Activated CD4-positive, alpha-beta T cell treated with anti-CD3 and anti-CD28 coated beads, Interleukin-2, amount 50 U/mL, for 1 hour (primary cell): ENCODE data around the gene ADGRF4.

Experiments used
- DNase-seq: peaks from one replicate; pipeline ENCODE4 v3.0.0-alpha.2; 2020

The ADGRF4 gene, protein sequence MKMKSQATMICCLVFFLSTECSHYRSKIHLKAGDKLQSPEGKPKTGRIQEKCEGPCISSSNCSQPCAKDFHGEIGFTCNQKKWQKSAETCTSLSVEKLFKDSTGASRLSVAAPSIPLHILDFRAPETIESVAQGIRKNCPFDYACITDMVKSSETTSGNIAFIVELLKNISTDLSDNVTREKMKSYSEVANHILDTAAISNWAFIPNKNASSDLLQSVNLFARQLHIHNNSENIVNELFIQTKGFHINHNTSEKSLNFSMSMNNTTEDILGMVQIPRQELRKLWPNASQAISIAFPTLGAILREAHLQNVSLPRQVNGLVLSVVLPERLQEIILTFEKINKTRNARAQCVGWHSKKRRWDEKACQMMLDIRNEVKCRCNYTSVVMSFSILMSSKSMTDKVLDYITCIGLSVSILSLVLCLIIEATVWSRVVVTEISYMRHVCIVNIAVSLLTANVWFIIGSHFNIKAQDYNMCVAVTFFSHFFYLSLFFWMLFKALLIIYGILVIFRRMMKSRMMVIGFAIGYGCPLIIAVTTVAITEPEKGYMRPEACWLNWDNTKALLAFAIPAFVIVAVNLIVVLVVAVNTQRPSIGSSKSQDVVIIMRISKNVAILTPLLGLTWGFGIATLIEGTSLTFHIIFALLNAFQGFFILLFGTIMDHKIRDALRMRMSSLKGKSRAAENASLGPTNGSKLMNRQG

DNA sequence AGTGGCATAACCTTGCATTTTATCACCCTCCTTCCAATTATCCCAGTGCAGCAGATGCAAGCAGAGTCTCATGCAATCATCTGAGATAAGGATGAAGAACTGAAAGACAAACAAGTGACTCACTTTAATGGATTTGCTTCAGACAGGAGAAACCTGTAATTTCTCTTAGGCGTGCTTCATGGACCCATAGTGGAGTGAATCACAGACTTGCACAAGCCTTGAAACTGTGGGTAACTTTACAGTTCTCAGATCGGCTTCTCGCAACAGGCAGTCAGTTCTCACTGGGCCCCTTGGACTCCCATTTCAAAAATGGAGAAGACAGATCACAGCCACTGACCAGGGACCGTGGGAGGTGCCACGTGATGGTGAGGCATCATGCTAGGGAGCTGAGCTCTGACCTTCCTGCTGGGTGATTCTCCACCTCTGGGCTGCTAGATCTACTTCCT, at the start of gene ADGRF4:
ADGRF4 (plus strand) TSS at position 239 of the 446 bp plus-strand sequence. CDS start 8,666 bp downstream, outside the sequence.
- DNase-seq = no peak

DNA sequence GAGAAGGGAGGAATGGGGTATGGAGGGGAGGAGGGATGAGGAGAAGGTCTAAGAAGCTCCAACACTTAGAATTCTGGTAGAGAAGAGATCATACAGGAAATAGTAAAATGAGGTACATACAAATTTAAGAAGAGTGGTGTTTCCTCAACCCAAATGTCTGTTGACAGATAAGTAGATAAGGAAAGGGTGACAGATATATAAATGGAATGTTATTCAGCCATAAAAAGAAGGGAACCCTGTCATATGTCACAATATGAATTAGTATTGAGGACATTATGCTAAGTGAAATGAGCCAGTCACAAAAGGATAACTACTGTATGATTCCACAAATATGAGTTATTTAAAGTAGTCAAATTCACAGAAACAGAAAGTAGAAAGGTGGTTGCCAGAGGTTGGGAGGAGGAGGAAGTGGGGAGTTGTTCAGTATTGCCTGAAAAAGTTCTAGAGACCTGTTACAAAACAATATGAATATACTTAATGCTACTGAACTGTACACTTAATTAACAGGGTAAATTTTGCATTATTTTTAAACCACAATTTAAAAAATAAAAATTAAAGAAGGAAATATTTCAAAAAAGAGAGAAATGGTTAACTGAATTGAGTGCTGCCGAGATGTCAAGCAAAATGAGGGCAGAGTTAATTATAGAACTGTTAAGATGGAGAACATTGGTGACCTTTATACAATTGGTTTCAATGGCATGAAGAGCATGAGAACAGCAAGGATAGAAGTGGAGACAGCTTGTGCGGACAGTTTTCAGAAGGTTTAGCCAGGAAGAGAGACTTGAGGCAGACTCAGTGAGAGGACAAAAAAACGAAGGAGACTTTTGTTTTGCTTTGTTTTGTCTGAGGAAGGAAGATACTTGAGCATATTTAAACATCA, 47.6 kb upstream of the ADGRF4 start:
- no peak for DNase-seq

DNA sequence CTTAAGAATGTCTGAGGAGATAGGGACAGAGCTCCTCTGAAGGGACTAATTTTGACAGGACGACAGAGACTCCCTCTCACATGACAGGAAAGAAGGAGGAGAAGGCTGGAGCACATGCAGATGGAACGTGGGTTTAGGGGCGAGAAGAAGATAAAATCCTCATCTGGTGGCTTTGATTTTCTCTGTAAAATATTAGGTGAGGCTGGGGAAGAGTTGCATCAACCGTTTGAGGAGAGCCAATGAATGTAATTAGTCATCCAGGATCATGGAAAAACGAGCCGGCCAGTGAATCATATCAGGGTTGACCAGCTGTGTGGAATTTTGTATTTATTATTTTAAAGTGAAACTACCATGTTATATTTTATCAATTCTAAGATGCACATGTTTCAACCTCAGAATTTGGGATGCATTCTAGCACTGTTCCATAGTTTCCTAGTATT, 46.9 kb upstream of the ADGRF4 start:
- no peak for DNase-seq

DNA sequence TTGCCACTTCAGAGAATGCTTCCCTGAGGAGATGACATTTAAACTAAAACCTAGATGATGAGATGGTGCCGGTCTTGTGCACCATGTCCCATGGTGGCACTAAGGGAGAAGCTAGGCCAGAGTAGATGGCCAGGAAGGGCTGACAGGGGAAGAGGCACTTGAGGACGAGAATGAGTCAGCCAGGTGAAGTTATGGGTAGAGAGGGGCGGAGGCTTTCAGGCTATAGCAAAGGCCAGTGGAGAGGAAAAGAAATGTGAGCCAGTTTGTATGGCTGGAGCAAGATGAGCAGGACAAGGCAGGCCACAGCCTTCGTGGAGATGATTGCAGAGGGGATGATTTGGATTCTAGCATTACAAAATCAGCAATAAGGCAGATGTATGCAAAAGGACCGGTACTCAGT, 44.7 kb upstream of the ADGRF4 start:
- DNase-seq = no peak

DNA sequence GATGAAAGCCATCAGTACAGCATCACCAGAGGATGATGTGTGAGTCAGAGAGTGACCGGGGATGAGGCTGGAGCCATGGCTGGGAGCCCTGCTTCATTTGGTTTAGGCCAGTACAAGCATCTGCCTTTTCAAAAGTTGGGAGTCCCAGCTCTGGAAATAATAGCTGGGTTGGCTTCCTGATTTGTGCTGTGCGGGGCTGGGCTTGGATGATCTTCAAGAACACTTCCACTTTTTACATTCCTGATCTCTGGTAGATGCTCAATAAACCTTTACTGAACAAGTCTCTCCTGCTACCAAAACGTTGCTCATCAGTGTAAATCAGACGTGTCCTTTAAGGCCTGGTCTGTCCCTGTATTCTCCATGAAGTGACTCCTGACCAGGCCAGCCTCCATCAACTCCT, 44.1 kb upstream of the ADGRF4 start:
- DNase-seq = no peak

DNA sequence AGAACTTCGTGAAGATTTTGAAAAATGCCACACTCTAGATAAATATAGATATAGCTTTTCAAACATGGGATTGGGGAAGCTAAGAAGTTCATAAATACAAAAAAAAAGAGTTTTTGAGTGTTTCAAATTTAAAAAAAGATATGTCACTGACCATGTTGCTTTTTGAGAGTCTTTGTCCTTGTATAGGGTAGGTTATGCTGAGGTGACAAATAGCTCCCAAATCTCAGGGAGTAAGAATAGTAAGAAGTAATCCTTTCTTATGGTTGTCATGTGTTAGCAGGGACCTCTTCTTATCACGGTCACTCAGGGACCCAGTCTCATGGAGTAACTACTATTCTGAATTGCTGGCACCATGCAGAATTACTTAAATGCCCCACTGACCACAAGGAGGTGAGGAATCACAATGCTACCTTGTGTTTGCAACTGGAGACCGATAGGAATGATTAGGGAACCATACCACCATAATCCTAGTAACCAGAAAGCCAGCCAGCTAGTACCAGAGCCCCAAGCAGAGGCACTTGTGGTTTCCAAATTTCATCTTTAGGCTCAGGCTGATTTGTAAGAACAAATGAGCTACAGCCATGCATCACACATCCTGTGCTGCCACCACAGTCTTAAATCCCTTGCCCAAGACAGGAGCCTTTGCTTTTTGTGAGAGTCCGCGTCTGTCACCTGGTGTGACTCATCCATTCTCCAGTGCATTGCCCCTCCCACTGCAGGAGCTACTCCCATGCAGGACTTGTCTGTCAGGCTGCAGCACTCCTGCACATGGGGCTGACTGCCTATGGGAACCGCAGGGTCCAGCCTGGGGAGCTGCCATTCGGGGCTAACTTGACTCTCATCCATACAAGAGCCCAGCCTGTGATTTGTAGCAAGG, 42.4 kb upstream of the ADGRF4 start:
- no peak for DNase-seq

DNA sequence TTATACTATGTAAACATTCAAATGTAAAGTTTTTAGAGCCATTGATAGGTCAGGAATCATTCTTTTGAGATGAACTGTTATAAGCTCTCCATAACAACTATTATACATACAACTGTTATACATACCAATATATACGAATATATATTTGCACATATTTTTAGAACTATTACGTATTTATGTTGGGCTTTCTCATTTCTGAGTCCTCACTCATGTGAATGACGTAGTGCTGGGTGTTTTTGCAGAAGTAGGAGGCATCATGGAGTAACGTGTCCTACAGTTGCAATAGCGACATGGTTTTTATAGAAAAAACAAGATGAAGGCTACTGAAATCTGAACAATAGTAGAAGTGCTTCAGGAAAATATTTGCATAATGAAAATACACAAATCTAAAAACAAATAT, 36.4 kb upstream of the ADGRF4 start:
- no peak for DNase-seq

DNA sequence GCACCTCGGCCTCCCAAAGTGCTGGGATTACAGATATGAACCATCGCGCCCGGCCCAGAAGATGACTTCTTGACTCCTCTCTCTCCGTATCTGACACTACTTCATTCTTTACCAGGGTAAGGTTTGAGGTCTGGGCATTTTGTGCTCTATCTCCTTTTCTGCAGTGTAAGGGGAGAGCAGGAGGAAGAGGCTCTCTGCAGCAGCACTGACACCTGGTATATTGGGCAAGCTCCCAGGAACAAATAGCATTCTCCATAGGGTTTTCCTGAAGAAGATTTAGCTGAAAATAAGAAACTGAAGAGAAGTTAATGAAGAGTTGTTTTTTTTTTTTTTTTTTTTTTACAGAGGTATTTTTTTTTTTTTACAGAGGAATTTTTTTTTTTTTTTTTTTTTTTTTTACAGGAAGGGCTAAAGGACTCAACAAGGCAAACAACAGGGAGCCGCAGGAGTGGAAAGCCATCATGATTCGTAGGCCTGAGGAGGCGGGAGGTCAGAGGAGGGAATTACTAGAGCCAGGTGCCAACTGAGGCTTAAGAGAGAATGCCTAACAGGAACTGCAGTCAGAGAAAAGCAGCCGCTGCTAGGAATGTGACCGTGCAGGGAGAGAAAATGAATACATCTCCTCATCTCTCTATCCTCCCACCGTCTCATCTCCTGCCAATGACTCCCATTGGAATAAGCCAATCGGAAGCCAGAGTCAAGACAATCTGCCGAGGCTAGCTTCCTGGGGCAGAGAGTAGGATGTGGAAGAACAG, 34.7 kb upstream of the ADGRF4 start:
- DNase-seq = no peak

DNA sequence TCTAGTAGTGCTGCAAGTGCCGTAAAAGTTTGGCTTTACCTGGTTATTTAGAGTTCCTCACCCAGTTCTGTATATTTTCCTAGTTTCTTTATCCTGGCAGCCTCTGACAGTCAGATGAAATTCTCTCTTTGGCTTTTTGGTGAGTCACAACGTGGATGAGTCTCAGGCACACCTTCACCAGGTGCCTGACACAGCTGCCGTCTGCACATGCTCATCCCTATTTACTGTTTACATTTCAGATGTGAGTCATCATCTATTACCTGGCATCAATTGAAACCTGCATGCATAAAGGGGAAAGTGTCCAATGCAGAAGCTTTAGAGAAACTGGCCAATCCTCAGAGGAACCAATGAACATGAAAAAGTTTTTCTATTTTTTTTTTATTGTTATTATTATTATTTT, 33.3 kb upstream of the ADGRF4 start:
- DNase-seq = no peak

DNA sequence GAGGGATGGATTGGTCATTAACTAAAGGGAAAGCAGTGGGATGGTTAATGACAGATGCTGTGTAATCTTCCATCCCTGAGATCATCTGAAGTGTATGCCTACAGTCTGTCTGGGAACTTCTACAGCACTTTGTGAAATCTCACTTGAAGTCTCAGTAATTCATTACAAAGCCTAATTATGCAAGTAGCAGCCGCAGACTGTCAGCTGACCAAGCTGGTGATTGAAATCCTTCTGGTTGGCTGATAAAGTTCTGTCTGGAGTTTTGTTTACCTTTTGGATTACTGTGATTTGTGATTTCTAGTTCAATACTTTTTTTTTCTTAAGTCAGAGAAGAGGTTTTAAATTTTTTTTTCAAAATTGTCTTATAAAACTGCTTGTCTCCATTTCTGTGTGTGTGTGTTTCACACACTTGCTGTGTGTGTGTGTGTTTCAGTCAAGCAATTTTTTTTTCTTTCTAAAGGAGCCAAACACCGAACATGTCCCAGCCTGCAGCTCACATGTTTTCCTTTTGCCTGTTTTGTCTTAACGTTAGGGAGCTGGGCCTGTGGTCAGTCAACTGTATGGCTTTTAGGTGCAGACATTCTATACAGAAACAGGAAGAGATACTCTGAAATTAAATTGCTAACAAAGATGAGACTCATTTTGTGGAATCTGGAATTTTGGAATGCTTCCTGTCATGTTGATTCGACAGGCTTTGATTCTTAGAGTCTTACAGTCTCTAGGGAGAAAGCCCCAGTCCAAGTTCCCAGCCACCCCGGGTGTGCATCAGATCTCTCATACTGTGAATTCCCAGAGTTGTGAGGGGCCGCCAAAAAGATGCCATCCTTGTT, 28.5 kb upstream of the ADGRF4 start:
- no peak for DNase-seq

DNA sequence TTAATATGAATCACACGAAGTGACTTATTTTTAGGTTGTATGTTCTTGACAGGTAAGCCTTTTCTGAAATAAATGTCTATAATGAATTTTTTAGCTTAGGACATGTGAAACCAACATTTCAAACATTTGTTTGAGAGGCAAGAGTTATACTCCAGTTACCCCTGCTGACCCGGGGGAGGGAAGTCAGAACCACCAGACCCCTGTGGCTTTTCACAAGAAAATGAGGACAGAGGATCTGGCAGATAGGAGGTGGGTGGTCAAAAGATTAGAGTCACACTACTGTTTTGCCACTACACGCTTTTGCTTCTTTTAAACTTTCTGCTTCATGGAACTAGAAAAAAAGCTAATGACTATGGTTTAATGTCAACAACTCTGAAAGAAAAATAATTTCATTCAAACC, 27.5 kb upstream of the ADGRF4 start:
- no peak for DNase-seq

DNA sequence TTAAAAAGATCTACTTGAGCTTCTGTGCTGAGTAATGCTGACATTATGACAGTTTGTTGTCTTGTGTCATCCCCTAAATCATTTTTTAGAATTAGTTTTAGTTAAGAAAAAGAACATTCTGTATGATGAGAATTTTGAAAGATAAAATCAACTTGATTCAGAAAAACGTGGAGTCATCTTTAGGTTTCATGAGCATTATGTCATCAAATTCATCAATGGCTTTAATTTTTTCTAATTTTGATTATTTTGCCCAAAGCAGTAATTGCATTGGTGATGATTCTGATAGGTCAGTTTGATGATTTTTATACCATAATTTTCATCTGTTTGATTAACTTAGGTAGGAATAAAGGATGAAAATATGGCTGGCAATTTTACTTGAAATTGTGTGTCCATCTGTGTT, 26.6 kb upstream of the ADGRF4 start:
- no peak for DNase-seq

DNA sequence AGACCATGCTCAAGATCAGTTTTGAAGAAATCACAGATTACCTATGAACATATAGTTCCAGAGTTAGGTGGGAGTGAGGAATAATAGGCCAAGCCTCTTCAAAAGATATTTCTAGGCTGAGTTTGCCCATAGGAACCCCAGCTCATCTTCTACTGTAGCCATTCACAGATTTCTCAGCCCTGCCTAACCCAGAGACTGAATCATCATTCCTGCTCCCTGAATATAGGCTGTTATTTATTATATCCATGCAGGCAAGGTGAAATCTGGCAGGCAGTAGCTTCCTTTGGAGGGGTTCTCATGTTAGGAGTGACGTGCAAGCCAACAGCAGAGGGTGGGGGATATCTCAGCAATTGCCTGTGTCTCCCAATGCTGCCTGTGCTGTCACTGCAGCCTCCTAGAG, 25.6 kb upstream of the ADGRF4 start:
- no peak for DNase-seq

DNA sequence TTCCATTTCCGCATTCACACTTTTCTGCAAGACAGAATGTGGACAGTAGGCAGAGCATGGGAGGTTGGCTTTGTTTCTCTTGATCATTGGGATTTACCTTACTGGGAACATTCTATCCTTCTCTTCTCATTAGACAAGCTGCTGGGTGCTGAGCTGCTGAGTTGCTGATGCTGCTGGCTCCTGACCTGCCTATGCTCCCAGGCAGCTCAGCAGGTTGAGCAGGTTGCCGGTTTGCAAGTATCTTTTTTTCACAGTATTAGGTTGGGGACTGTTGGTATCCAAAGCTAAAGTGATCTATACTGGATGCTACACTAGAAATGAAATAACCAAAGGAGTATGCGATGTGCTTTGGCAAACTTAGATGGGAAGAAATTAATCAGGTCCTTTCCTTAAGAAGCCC, 23.7 kb upstream of the ADGRF4 start:
- DNase-seq = no peak

DNA sequence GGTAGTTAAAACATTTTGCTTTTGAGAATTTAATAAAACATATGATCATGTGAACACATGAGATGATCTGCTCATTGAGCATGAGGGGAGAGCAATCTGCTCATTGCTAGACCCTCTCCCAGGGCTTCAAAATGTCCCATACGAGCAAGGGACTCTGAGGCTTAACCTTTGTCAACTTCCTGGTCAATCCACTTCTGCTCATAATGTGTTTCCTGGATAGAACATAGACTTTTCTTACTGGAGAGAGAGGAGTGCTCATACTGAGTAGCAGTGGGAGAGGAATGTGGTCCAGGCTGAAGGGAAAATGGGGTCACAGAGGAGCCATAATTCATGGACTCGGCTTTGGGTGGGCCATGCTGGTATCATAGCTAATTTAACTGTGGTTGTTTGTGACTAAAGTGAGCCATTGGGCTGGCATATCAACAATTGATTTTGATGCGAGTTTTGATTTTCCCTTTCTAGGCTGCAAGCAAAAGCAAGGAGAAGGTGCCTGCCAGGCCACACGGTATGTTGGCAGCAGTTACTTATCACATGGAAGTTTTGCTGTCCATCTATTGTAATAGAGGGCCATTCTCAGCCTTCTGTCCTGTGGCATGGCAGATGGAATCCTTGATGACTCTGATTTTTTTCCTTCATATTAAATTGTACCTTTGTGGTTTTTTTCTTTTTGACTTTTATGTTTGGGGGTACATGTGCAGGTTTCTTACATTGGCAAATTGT, 20.8 kb upstream of the ADGRF4 start:
- DNase-seq = no peak

DNA sequence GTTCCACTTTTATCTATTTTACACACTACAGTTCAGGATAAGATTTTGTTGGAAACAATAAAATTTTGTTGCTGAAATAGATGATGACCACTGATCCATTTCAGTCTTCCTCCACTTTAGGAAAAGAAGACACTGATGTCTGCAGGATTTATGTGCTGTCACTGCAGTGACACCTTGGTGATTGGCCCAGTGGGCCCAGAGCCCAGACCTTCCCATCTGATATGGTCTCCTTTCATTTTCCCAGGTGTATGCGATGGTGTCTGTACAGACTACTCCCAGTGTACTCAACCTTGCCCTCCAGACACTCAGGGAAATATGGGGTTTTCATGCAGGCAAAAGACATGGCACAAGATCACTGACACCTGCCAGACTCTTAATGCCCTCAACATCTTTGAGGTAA, 19.6 kb upstream of the ADGRF4 start:
- DNase-seq = no peak

DNA sequence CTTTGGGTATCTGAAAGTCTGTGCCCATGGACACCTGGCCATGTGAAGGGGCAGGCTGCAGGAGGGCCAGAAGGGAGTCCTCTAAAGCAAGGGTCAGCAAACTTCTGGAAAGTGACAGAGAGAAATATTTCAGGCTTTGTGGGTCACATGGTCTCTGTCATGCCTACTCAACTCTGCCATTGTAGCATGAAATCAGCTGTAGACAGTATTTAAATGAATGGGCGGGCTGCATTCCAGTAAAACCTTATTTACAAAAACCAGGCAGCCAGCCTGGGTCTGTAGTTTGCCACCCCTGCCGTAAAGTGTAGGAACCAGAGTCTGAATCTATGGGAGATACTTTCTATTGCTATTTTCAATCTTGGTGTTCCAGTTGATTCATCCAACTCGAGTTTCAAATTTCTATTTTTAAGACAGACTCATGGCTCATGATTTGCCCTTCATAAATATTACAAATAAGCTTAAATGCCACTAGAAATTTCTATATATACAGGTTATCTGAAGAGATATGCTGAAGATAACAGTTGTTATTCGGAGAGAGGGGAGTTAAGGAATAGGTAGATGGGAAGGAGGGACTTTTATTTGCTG, 19.0 kb upstream of the ADGRF4 start:
- DNase-seq = no peak

DNA sequence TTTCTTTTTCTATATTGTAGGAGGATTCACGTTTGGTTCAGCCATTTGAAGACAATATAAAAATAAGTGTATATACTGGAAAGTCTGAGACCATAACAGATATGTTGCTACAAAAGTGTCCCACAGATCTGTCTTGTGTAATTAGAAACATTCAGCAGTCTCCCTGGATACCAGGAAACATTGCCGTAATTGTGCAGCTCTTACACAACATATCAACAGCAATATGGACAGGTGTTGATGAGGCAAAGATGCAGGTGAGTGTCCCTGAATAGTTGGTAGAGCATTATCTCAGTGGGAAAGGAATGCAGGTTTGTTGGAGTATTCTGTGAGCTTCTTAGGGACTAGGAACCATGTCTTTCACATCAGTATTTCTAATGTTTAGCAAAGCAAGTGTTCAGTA, 18.3 kb upstream of the ADGRF4 start:
- no peak for DNase-seq

DNA sequence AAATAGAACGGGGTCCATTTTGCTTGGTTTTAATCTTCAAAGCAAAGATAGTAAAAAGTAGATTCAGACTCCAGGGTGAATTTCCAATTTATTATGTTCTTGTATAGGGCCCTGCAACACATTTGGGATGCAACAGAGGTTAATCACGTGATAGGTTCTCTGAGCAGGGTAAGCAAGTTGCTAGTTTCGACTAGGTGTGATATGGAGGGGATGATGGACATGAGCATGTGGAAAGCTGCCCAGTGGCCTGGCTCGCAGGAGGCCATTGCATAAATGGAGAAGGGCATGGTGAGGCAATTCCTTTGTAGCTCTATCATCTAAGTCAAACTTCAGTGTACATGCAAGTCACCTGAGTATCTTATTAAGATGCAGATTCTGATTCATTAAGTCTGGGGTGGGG, 17.7 kb upstream of the ADGRF4 start:
- DNase-seq = no peak
